ENCODE data around the gene TXN2.

Gene TXN2

DNA sequence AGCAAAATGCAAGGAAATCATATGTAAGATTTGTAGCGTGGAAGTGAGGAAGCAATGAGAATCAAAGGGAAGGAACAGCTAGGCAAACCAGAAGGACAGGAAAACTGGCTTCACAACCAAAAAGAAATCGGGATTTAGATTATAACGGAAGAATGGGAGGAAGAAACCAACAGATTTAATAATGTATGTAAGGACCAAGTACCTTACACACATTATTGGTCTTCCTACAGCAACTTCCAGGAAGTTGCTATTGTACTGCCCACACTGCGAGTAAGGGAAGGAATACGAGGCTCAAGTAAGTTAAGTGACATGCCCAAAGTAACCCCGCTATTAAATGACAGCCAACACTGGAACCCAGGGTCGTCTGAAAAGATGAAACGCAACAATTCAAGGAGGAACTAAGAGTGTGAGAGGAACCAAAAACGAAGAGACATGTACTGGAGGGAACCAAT lies 473 bp downstream of the TXN2 start:
- TF ChIP-seq, protein P1, sequence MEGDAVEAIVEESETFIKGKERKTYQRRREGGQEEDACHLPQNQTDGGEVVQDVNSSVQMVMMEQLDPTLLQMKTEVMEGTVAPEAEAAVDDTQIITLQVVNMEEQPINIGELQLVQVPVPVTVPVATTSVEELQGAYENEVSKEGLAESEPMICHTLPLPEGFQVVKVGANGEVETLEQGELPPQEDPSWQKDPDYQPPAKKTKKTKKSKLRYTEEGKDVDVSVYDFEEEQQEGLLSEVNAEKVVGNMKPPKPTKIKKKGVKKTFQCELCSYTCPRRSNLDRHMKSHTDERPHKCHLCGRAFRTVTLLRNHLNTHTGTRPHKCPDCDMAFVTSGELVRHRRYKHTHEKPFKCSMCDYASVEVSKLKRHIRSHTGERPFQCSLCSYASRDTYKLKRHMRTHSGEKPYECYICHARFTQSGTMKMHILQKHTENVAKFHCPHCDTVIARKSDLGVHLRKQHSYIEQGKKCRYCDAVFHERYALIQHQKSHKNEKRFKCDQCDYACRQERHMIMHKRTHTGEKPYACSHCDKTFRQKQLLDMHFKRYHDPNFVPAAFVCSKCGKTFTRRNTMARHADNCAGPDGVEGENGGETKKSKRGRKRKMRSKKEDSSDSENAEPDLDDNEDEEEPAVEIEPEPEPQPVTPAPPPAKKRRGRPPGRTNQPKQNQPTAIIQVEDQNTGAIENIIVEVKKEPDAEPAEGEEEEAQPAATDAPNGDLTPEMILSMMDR (IDR thresholded peaks at IDR 0.05; ENCODE audit: borderline replicate concordance, insufficient read depth, low read depth, low read length): no peak
- H3K4me3 ChIP-seq (ENCODE audit: low read depth, low read length): peak overlapping the region; percentile 90

DNA sequence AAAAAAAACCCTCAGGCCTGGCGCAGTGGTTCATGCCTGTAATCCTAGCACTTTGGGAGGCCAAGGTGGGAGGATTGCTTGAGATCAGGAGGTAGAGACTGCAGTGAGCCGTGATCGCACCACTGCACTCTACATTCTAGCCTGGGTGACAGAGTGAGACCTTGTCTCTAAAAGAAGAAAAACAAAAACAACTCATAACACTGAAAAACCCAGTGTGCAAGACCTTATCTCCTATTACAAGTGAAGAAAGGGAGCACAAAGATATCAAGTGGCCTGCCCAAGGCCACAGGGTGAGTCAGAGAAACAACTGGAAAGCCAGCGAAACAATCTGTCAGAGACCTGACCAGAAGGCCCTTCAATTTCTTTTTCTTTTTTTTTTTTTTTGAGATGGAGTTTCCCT lies 2.5 kb downstream of the TXN2 start:
- TF ChIP-seq, protein P1 (IDR thresholded peaks at IDR 0.05; ENCODE audit: borderline replicate concordance, insufficient read depth, low read depth, low read length): no peak
- no peak overlapping the region for H3K4me3 ChIP-seq (ENCODE audit: low read depth, low read length)

DNA sequence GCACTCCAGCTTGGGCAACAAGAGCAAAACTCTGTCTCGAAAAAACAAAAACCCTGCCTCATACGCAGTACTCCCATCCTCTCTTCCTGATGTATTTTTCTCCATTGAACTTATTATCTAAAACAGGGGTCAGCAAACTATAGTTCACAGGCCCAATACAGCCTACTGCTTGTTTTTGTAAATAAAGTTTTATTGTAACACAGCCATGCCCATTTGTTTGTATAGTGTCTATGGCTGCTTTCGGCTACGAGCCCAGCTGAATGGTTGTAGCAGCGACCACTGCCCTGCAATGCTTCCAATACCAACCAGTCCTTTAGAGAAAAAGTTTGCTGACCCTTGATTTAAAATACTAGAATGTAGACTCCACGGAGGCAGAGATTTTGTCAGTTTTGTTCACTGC lies 6.1 kb downstream of the TXN2 start:
- H3K4me3 ChIP-seq (ENCODE audit: low read depth, low read length): no peak overlapping the region
- TF ChIP-seq, protein P1 (IDR thresholded peaks at IDR 0.05; ENCODE audit: borderline replicate concordance, insufficient read depth, low read depth, low read length): no peak

DNA sequence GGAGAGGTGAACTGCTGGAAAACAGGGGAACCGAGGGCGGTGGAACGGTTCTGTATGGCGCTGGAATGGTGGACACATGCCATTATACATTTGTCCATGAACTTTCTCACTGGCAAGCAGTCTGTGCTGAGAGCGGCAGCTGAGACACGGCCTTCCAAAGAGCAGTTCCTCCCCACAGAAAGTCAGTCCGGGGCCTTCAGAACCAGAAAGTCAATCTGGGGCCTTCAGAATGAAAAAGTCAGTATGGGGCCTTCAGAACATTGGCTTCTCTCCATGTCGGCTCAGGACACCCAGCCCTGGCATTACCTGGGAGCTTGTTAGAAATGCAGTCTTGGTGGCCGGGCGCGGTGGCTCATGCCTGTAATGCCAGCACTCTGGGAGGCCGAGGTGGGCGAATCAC lies 8.8 kb downstream of the TXN2 start:
- H3K4me3 ChIP-seq (ENCODE audit: low read depth, low read length): no peak overlapping the region
- TF ChIP-seq, protein P1 (IDR thresholded peaks at IDR 0.05; ENCODE audit: borderline replicate concordance, insufficient read depth, low read depth, low read length): no peak

DNA sequence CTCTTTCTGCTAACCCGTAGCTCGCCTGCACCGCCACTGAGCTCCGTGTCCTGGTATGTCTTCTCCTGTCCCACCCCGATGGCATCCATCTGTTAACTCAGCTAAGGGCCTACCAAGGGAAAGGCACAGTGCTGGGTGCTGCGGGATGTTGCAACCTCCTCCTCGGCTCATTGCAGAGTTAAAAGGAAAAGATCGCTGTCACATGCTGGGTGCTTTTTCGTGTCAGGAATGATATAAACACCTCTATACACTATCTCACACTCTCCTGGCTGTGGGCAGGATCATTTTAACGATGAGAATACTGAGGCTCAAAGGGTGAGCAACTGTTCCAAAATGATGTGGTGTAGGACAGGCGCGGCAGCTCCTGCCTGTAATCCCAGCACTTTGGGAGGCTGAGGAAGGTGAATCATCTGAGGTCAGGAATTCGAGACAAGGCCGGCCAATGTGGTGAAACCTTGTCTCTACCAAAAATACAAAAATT lies 10.1 kb downstream of the TXN2 start:
- TF ChIP-seq, protein P1 (IDR thresholded peaks at IDR 0.05; ENCODE audit: borderline replicate concordance, insufficient read depth, low read depth, low read length): no peak
- no peak overlapping the region for H3K4me3 ChIP-seq (ENCODE audit: low read depth, low read length)

DNA sequence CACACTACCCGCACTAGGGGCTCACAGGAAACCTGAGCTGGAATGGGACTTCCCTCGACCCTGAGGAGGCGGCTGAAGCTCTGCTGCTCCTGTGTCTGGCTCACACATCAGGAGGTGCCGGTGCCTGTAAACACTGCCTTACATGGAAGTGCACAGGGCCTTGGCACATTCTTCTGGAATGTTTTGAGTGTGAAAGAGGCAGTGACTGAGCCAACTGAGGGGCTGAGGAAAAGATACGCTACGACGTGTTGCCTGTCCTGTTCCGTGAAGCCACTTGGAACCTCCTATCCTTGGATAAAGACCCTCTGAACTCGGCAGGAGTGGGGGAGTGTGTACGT lies 10.5 kb downstream of the TXN2 start:
- H3K4me3 ChIP-seq (ENCODE audit: low read depth, low read length): no peak overlapping the region
- TF ChIP-seq, protein P1 (IDR thresholded peaks at IDR 0.05; ENCODE audit: borderline replicate concordance, insufficient read depth, low read depth, low read length): no peak

DNA sequence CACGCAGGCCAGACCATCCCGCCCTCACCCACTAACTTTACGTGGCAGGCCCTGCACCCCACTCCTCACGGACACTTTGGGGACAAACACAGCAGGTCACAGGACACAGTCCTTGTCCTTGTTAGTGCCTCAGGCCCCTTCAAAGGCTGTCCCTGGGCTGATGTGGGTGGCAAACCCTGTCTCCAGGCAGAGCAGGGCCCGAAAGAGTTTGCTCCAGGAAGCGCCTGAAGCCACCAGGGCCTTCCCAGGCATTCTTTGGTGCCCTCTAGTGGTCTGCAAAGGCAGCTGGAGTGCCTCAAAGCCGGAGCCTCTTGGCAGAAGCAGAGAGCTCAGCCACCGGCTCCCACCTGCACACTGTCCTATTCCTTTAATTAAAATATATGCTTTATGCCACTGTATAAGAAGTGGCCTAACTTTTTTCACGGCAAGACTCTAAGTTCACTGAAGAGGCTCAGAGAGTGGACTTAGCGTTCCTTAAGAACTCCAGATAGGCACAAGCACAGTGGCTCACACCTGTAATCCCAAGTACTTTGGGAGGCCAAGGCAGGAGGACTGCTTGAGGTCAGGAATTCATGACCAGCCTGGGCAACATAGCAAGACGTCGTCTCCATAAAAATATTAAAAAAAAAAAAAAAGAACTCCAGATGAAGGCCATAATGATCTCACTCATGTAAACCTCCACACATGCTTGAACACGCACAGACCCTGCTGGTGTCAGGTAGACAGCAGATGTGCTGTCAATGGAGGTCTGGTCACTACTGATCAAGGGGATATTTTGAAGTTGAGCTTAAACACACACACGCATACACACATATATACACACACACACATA lies 11.1 kb downstream of the TXN2 start:
- no peak overlapping the region for H3K4me3 ChIP-seq (ENCODE audit: low read depth, low read length)
- TF ChIP-seq, protein P1 (IDR thresholded peaks at IDR 0.05; ENCODE audit: borderline replicate concordance, insufficient read depth, low read depth, low read length): peak; percentile 95
